Brain microvascular endothelial cell (primary cell): ENCODE measurements around the gene BHLHA15.

Experiments used
- DNase-seq: peaks from one replicate; pipeline ENCODE4 v3.0.0-alpha.2; 2020
- H3K27ac ChIP-seq: fragments of 250-450 bp; sonication (Bioruptor Pico); 2 replicates; pipeline ENCODE4 v1.5.1; 2020; ENCODE audit warnings: mild to moderate bottlenecking, moderate library complexity
- H3K27me3 ChIP-seq: fragments of 250-450 bp; sonication (Bioruptor Pico); replicated peaks from 2 replicates; pipeline ENCODE4 v1.5.1; 2020; ENCODE audit warnings: mild to moderate bottlenecking
- H3K36me3 ChIP-seq: fragments of 250-450 bp; sonication (Bioruptor Pico); replicated peaks from 2 replicates; pipeline ENCODE4 v1.5.1; 2020; ENCODE audit warnings: mild to moderate bottlenecking
- H3K4me3 ChIP-seq: 2 replicates; pipeline ENCODE4 v1.5.1; 2011; ENCODE audit warnings: low read depth, mild to moderate bottlenecking, control low read depth, low read length, moderate library complexity
- in situ Hi-C: cut with HindIII; loops from 2 replicates; pipeline ENCODE4 v1.10.0; 2017; ENCODE audit warnings: low sequenced_read_pairs, low pct_ligation_motif_present
- TF ChIP-seq, protein P1 (sequence below): IDR thresholded peaks from 2 replicates; pipeline ENCODE4 v1.5.1; 2011; ENCODE audit warnings: low read depth, mild to moderate bottlenecking, moderate library complexity, low read length, control low read depth, inconsistent platforms; ENCODE audit errors: missing control alignments

BHLHA15 gene

DNA sequence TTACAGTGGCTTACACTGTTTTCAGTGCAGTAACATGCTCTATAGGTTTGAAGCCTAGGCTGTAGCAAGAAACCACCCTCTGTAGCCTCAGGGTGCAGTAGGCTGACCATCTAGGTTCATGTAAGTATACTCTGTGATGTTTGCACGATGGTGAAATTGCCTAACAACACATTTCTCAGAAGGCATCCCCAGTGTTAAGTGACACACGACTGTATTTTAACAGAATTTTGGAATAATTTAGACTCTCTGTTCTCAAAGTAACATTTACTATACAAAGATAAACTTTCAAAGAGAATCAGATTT is 44.6 kb upstream of the BHLHA15 start:
- TF ChIP-seq, protein P1, sequence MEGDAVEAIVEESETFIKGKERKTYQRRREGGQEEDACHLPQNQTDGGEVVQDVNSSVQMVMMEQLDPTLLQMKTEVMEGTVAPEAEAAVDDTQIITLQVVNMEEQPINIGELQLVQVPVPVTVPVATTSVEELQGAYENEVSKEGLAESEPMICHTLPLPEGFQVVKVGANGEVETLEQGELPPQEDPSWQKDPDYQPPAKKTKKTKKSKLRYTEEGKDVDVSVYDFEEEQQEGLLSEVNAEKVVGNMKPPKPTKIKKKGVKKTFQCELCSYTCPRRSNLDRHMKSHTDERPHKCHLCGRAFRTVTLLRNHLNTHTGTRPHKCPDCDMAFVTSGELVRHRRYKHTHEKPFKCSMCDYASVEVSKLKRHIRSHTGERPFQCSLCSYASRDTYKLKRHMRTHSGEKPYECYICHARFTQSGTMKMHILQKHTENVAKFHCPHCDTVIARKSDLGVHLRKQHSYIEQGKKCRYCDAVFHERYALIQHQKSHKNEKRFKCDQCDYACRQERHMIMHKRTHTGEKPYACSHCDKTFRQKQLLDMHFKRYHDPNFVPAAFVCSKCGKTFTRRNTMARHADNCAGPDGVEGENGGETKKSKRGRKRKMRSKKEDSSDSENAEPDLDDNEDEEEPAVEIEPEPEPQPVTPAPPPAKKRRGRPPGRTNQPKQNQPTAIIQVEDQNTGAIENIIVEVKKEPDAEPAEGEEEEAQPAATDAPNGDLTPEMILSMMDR, result no peak
- DNase-seq, result no peak
- no peaks in the 10 kb centered on the region for H3K27me3 ChIP-seq
- in situ Hi-C loops, result no loop called here
- H3K36me3 ChIP-seq, result no peaks in the 10 kb centered on the region
- H3K27ac ChIP-seq, result no peak overlapping the region
- no peak overlapping the region for H3K4me3 ChIP-seq

DNA sequence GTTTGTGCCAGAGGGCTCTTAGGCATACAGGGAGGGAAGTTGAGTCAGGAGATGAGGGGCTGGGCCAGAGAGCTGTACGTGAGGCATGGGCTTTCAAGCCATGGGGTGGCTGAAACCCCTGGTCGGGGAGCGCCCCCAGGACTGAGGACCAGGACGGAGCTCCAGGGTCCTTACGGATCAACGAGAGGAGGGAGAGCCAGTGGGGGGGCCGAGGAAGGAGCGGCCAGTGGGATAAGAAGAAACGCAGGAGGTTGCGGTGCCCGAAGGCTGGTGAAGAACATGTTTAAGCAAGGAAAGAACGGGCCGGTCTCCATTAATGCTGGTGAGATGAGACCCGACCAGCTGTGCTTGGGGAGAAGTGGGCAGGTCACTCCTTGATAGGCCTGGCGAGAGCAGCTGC is 43.6 kb upstream of the BHLHA15 start:
- H3K27me3 ChIP-seq, result no peaks in the 10 kb centered on the region
- no peak for DNase-seq
- no peak overlapping the region for H3K4me3 ChIP-seq
- H3K36me3 ChIP-seq, result no peaks in the 10 kb centered on the region
- no peak overlapping the region for H3K27ac ChIP-seq
- in situ Hi-C loops, result no loop called here
- TF ChIP-seq, protein P1, result no peak

DNA sequence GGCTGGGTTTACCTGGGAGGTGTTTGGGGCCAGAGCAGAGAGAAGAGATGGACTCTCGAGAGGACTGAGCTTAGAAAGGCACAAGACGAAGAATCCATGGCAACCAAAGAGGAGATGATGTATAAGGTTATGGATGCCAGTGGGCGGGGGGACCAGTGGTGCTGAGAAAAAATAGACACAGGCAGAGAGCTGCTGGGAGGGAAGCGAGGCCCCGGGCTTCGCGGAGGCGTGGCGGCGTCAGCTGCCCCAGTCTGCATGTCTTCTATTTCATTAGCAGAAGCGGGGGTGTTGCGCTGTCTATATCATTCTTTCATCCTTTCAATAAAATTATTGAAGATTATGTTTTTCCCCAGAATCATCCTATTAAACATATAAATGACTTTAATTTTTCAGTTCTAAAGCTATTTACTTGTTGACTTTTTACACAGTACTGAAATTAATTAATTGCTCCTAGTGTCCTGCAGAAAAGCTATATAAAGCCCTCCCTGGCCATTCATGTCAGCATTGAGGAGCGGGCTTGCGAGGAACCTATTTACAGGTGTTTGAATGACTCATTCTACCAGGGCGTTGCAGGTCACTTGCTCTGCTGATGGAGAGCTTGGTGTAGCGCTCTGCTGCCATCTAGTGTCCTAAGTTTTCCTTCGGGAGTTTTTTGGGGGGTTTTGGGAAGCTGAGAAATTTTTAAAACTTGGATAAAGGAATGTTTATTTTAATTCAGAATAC is 42.9 kb upstream of the BHLHA15 start:
- in situ Hi-C loops, result no loop called here

DNA sequence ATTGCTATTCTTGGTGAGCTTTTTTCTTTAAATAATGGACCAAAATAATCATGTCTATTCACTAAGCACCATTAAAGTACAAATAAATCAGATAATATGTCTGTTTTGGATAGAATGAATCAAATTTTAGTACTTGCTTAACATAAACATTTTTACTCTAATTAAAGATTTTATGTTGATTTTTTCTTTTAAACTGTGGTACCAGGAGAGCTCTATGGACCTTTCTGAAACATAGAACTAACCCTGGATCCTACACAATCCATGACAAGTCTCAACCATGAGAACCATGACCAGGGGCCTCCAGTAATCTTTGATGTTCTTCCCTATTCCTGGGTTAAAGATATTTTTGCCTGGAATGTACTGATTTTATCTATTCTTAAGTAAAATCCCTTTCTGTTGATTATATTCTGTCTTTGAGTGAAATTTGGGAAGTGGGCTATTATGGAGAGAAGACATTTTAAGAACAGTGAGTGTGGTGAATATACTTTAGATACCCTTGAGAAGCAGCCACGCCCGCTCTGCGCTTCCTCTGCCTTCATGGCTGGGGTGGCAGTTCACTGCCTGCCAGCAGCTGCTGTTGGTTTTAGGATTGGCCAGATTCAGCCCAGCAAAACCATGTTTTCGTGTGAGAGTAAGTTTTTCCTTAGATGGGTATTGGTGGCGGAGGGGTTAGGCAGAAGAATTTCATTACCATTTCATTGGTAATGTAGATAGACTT is 42.2 kb upstream of the BHLHA15 start:
- DNase-seq, result no peak
- TF ChIP-seq, protein P1, result no peak
- Histone ChIP-seq H3K4me3 (no peak overlapping the region), H3K27me3 (no peaks in the 10 kb centered on the region), H3K27ac (no peak overlapping the region), H3K36me3 (no peaks in the 10 kb centered on the region)
- in situ Hi-C loops, result no loop called here

More for the DNA sequence above, 42.9 kb upstream of the BHLHA15 start:
- Histone ChIP-seq H3K36me3 (no peaks in the 10 kb centered on the region), H3K4me3 (no peak overlapping the region), H3K27ac (no peak overlapping the region), H3K27me3 (no peaks in the 10 kb centered on the region)
- TF ChIP-seq, protein P1, result peak; percentile 77
- DNase-seq, result peak; percentile 26

DNA sequence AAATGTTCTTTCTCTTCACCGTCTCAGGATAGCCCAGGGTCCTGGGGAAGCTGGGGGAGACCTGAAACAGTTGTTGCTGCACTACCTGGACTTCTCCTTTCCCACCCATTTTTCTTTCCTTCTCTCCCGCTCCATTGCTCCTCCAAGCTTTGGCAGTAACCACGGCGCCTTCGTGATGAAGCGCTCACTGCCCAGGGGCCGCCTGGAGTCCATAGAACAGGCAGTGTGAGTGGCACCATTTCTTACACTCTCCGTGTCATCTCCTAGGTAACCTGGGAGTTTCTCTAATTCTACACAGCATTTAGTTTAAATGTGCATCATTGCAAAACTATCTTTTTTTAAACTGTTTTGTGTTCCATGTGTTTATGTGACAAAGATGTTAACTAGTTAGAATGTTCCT is 40.3 kb upstream of the BHLHA15 start:
- no peak for DNase-seq
- in situ Hi-C loops, result no loop called here

More for the DNA sequence above, 40.3 kb upstream of the BHLHA15 start:
- peaks cover 2% of the 10 kb centered on the region for H3K36me3 ChIP-seq
- H3K4me3 ChIP-seq, result no peak overlapping the region
- TF ChIP-seq, protein P1, result no peak
- H3K27ac ChIP-seq, result no peak overlapping the region
- H3K27me3 ChIP-seq, result no peaks in the 10 kb centered on the region
